SH-SY5Y (cell line): ENCODE measurements around the gene SDHB.

Experiments
- GATA2 ChIP-seq: IDR thresholded peaks from 2 replicates; pipeline ENCODE4 v1.6.1; 2011; ENCODE audit warnings: mild to moderate bottlenecking, low read depth, low read length
- GATA3 ChIP-seq: IDR thresholded peaks from 2 replicates; pipeline ENCODE4 v1.6.1; 2011; ENCODE audit warnings: low read depth, mild to moderate bottlenecking, low read length, moderate library complexity

Gene SDHB

DNA sequence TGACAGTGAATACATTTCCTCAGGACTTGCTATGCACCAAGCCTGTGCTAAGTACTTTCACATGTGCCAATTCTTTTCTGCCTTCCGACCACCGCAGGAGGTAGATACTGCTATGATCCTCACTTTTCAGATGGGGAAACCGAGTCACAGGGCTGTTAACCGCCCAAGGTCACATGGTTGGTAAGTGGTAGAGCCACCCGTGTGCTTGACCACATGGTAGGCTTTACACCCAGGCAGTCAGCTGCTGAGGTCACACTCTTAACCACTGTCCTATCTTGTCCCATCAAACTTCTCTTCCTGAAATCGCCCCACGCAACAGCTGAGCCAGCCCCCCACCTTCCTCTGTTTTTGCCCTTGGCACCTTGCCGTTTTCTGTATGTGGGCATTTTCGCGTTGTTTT, 31.0 kb upstream of the SDHB start:
- TF ChIP-seq GATA3 = no peak
- TF ChIP-seq GATA2 = no peak

DNA sequence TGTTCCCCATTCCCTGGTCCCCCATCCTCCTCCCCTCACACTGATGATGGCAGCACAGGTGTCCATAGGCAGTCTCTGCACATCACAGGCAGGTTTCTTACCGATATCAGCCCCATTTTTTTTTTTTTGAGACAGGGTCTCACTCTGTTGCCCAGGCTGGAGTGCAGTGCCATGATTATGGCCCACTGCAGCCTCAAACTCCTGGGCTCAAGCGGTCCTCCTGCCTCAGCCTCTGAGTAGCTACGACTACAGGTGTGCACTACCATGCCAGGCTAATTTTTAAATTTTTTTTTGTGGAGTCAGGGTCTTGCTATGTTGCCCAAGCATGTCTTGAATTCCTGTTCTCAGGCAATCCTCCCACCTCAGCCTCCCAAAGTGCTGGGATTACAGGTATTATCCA, 28.9 kb upstream of the SDHB start:
- no peak for TF ChIP-seq GATA3
- TF ChIP-seq GATA2 = no peak

DNA sequence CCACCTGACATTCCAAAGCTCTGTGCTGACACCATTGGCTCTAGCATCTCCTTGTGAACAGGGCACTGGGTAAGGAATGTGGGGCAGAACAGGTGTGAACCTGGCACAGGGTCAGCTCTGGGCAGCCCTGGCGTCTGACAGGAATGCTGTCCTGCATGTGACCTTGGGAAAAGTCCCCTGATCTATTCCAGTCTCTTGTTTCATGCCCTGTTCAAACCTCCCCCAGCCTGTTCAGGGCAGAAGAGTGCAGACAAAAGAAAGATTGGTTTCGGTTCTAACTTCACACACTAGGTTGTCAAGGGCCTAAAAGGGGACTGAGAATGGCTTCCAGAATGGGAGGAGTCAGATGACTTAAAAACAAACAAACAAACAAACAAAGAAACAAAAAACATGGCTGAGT, 27.6 kb upstream of the SDHB start:
- TF ChIP-seq GATA2 (no peak), GATA3 (no peak)

DNA sequence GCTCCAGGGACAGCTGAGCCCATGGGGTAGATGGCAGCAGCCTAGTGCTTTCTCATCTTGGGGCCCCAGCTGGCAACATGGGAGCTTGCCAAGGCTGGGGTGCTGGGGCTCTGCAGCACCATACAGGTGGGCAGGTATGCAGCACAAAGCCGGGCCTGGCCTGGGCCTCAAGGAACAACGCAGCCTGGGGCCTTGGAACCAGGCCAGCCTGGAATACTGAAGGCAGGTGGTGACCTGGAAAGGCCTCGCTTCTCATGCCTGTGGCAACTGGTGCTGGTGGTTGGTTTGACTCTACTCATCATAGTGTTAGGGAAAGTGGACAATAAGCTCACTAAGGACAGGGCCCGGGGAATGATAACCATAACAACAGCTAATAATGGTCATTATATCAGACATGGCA, 27.0 kb upstream of the SDHB start:
- TF ChIP-seq GATA3 = no peak

DNA sequence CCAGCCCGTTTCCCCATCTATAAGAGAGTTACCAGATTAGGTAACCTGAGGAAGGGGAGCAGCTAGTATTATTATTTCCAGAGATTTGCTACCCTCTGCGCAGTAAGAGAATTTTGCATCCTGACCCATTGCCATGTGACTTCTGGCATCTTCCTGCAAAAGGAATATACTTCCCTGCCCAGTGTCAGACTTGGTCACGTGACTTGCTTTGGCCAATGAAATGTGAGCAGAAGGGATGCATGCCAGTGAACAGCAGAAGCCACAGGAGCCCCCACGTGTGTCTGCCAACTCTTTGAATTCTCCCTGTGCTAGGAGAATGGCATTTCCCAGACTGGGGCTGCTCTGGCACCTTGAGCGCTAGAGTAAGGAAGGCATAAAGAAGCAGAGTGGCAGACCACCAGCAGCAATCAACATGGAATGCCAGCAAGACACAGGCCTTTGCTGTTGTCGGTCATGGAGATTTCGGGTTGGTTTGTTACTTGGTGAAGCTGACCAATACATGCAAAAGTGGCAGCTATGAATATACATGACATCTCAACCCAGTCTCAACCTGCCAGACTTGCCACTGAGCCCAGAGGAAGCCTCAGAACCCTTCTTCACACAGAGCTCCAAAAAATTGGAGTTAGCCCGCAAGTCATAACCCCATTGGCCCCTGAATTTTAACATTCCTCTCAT, 26.4 kb upstream of the SDHB start:
- TF ChIP-seq GATA3 = no peak
- TF ChIP-seq GATA2 = no peak

DNA sequence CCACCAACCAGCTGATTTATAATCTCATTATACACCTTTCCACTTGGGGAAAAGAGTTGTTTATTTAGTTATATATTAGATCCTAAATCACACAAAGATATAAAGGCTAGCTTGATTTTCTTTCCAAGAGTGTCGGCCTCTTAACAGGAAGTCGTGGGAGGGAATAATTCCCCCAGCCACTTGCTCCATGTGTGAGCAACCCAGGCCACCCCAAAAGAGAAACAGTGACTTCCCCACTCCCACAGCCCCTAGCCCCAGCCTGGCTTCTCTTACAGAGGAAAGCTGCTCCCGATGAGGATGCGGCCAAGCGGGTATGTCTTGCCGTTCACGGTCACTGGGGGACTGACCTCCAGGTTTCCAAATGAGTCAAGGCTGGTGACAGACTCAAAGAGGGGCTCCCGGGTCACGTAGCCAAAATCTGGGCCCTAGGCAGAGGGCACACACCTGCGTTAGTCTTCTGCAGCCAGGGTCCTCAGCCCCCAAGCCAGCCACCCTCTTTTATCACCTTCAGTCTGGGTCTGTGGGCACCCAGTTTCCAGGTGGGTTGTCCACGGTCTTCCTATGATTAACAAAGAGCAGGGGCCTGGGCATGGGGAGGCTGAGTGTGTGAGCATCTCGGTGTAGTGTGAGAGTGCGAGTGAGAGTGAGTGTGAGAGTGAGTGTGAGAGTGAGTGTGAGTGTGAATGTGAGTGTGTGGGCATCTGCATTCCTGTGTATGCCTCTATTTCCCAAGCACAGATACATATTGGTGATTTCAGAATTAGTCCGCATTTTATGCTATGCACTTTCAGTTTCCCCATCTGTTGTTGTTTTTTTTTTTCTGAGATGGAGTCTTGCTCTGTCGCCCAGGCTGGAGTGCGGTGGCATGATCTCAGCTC, 25.4 kb upstream of the SDHB start:
- TF ChIP-seq GATA2 (no peak), GATA3 (no peak)

DNA sequence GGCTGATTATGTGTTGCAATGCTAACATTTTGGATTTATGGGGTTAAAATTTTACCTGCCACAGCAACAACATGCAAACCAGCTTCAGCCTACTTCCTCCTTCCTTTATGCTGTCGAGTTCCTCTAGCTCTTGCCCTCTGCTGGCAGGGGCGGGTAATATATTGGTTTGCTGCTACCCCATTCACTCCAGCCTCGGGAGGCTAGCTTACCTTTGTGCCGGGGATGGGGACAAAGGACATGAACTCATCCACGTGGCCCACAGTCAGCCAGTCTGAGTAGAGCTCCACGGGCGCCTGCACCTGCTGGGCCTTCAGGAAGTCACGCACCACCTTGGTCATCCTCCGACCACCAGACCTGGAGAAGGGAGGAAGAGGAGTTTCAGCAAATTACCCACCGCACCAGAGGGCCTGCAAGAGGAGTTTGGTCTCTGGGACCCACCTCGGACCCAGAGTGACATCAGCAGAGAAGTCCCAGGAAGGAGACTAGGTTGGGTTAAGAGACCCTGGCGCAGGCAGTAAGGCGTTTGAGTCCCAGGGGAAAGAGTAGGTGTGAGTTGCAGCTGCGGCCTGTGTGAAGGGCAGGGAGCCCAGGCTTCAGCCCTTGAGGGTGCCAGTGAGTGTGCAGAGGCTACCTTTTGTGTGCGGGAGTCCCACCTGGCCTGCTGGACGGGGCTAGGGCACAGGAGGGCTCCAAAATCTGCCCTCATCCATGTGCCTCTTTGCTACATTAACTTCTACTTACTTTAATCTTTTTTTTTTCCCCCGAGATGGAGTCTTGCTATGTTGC, 21.8 kb upstream of the SDHB start:
- TF ChIP-seq GATA3 (no peak), GATA2 (no peak)

DNA sequence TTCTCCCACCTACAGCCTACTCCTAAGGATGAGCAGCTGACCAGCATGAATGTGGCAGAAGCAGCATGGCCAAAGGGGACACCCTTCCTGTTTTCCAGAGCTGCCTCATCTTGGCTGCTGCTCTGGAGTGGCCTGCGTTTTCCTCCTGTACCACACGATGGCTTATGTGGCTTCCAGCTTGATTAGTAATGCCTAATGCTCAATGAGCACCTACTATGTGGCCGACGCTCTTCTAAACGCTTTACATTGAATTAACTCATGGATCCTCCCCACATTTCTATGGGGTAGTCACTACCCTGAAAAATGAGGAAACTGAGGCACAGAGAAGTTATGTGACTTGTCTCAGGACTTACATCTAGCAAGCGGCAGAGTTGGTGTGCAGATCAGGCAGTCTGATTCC, 18.0 kb upstream of the SDHB start:
- no peak for TF ChIP-seq GATA3
- no peak for TF ChIP-seq GATA2

DNA sequence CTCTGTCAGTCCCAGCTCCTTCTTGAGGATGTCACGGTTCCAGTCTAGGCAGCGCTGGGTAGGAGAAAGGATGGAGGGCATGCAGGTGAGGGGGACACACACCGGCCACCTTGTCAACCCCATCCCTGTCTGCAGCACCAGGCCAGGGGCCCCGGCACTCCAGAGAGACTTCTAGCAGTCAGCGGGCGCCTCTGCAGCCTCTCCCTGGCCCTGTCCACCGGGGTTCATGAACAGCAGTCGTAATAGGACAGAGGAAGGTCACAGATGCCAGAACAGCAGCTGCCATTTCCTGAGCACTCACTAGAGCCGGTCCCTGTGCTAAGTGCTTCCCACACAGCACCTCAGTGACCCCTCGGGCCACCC, 16.3 kb upstream of the SDHB start:
- no peak for TF ChIP-seq GATA3
- no peak for TF ChIP-seq GATA2

DNA sequence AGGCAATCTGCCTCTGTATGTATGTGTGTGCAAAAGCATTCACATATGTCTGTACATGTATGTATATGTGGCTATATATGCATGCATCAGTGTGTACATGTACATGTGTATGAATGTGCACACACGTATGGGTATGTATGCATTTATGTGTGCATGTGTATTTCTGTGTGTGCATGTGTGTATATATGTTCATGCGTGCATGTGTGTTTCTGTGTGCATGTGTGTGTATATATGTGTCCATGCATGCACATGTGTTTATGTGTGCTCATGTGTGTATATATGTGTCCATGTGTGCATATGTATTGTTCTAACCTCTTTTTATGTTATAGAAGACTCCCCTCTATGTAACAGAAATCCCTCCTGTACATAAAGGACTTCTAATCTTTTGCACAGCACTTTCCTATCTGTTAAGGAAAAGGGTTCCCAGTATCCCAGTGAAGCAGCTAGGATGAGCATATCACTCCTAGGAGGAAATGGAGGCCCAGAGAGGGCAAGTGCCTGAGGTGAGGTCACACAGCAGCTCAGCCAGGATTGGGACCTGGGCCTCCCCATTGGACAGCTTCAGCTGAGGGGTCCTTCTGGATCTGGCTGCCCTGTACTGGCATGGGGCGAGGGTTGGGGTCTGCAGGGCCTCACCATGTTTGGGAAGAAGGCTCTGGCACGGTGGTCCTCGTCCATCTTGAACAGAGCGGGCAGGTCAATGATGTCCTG, 15.8 kb upstream of the SDHB start:
- TF ChIP-seq GATA2 (no peak), GATA3 (no peak)

DNA sequence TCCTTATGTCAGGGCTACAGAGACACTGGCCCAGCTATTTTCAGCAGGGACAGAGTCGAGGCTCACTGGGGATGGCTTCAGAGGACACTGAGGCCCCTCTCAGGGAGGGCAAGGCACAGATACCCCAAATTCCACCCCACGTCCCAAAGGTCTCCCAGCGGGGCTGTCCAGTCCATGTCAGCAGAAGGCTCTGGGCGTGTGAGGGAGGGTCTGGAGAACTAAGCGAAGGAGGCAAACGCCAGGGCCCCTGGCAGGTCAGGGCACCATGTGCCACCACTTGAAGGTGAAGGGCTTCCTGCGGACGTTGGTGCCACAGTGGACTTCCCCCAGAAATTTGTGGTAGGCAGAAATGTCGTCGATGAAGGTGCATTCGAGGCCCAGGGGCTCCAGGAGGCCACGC, 15.0 kb upstream of the SDHB start:
- no peak for TF ChIP-seq GATA2
- TF ChIP-seq GATA3 = no peak

DNA sequence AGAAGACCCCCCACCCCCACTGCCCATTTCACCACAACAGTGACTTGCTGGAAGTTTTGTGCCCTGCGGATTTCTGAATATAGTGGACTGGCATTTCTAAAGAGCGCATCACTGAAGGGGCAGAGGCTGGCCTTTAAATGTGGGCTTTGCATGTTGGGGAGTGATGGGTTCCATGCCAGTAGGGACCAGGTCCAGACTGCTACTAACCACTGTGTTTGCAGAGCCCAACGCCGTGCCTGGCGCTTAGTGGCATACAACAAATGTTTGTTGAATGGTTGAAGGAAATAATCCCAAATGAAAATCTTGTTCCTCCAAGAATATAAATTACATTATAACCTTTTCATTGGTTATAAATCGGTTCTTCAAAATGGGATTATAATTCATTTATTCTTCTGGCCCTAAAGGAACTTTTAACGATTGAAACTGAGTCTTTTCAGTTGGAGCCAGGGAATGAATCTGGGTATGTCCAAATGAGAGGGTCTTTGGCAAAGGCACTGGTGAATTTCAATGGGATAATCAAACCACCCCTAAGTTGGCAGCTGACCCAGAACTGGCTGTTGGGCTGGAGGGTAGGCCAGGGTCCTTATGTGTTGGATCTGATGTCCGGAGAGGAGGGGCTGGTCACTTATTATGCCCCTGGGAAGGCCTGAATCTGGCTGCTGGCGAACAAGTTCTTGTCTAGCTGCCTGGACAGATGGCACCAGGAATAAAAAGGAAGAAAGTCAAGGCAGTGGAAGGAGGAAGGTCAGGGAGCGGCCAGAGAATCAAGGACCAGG, 13.8 kb upstream of the SDHB start:
- no peak for TF ChIP-seq GATA2
- no peak for TF ChIP-seq GATA3

DNA sequence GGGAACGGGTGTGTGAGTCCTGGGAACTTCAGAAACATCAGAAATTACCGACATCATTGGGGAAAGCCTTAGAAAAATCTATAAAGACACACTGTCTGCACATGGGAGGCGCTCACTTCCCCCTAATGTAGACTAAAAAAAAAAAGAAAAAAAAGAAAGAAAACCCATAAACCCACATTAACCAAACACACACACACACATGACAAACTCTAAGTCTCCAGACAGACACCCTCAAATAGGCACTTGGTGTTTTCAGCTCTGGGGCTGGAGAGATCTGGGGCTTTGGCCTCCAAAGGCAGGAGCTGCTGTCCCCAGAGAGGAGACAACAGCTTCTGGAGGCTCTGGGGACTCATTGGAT, 13.2 kb upstream of the SDHB start:
- no peak for TF ChIP-seq GATA2
- TF ChIP-seq GATA3 = no peak
